Thoracic aorta (tissue), 2 donors: Measurements from ENCODE around the gene DBN1. TPM values are rescaled to one million over a fixed set of nuclear protein-coding genes. Genes with fewer than 3 reads are reported as not detected.

ENCODE experiments used
- ATAC-seq: fragments of 150-250 bp; one replicate; pipeline ENCODE4 v1.8.0; 2017; ENCODE audit warnings: low read depth; ENCODE audit not compliant: insufficient number of reproducible peaks, low FRiP score
- DNase-seq: peaks from one replicate; pipeline ENCODE4 v3.0.0-alpha.2; 2020; ENCODE audit warnings: low spot score
- H3K27ac ChIP-seq, 2 donors: fragments of 200-600 bp; sonication (generic); 1 replicate in 1 of 2; 2 replicates in 1 of 2; pipeline ENCODE4 v1.5.1; 2016; ENCODE audit warnings: mild to moderate bottlenecking in 2 of 2, moderate library complexity in 2 of 2
- H3K27me3 ChIP-seq: fragments of 200-600 bp; sonication (generic); replicated peaks from 2 replicates; pipeline ENCODE4 v1.6.0; 2016; ENCODE audit warnings: mild to moderate bottlenecking; ENCODE audit not compliant: insufficient read depth
- H3K36me3 ChIP-seq: fragments of 200-600 bp; sonication (generic); one replicate; pipeline ENCODE4 v1.5.1; 2016
- H3K4me1 ChIP-seq, 2 donors: fragments of 200-600 bp; sonication (generic); 1 replicate in 1 of 2; 2 replicates in 1 of 2; pipeline versions ENCODE4 v1.5.1 to v1.6.0; 2016; ENCODE audit warnings: low read depth in 2 of 2, mild to moderate bottlenecking in 1 of 2; ENCODE audit not compliant: control insufficient read depth in 1 of 2
- H3K4me3 ChIP-seq: fragments of 200-600 bp; sonication (generic); 2 replicates; pipeline ENCODE4 v1.5.1; 2016; ENCODE audit warnings: mild to moderate bottlenecking
- H3K9me3 ChIP-seq: fragments of 200-600 bp; sonication (generic); 2 replicates; pipeline ENCODE4 v1.5.1; 2016
- CTCF ChIP-seq: fragments of 200-600 bp; sonication (generic); IDR thresholded peaks from one replicate; pipeline ENCODE4 v1.5.1; 2019; ENCODE audit warnings: antibody characterized with exemption
- total RNA-seq, 2 donors: library from RNA; depleted of rRNA; stranded (reverse); fragments of >200 nt; gene quantifications; one replicate each; pipeline versions ENCODE4 v1.1.0 to v1.2.3, GENCODE V29; 2016

The DBN1 gene
- total RNA-seq, 2 donors from 2014 or later: 91.2 to 132 TPM

DNA sequence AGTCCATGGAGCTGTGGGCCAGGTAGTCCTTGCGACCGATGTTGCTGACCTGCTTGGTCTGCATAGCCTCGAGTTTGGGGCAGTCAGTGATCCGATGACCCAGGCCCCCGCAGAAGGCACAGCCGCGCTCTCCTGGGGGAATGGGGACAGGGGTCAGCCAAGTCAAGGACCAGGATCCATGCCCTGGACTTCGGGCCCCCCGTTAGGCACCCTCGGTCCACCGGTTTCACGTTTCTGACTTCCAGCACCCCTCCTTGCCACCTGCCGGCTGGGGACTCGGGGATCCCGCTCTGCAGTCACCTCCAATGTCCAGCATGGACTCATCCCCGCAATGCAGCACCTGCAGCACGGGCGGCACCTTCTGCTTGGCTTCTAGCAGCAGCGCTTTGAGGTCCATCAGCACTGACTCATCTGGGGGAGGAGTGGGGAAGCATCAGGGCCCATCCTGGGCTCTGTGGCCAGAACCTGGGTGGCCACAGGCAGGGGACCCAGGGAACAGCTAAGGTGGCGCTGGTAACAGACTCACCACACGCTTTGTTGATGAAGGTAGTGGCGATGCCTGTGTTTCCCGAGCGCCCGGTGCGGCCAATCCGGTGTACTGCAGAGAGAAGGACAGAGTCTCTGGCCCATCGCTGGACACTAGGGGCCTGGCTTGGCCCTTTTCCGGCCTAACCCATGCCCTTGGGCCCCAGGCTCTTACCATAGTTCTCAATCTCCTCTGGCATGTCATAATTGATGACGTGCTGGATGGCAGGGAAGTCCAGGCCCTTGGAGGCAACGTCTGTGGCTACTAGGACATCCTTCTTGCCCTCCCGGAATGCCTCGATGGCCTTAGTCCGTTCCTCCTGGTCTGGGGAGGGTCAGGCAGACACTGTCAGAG, 38.6 kb upstream of the DBN1 start:
- no peak for DNase-seq
- TF ChIP-seq CTCF: no peak
- H3K4me1 ChIP-seq: peaks cover 10 to 14% of the 10 kb centered on the region in 2 donors
- H3K27ac ChIP-seq: no peak overlapping the region
- peaks cover 42% of the 10 kb centered on the region for H3K36me3 ChIP-seq
- H3K27me3 ChIP-seq: no peaks in the 10 kb centered on the region
- H3K4me3 ChIP-seq: no peak overlapping the region
- no peak for ATAC-seq
- no peaks in the 10 kb centered on the region for H3K9me3 ChIP-seq

- no peak overlapping the region for H3K4me3 ChIP-seq
- no peak for TF ChIP-seq CTCF
- H3K36me3 ChIP-seq: peaks cover 42% of the 10 kb centered on the region
- no peak for DNase-seq
- H3K4me1 ChIP-seq: peaks cover 9 to 13% of the 10 kb centered on the region in 2 donors
- ATAC-seq: no peak
- no peaks in the 10 kb centered on the region for H3K27me3 ChIP-seq
- no peaks in the 10 kb centered on the region for H3K9me3 ChIP-seq
- peak overlapping the region in 1 of 2 donors; percentile 5 for H3K27ac ChIP-seq
Observed at GRCh38 chr5:177511181-177511580, 37.7 kb upstream of the DBN1 start.

GRCh38 chr5:177510567-177511053, 37.2 kb upstream of the DBN1 start:
- TF ChIP-seq CTCF: no peak
- Histone ChIP-seq H3K36me3 (peaks cover 42% of the 10 kb centered on the region), H3K4me3 (no peak overlapping the region), H3K4me1 (peaks cover 4 to 7% of the 10 kb centered on the region in 2 donors), H3K27me3 (no peaks in the 10 kb centered on the region), H3K27ac (peak overlapping the region in 1 of 2 donors; percentile 44), H3K9me3 (no peaks in the 10 kb centered on the region)
- no peak for DNase-seq
- ATAC-seq: no peak

GRCh38 chr5:177509991-177510566, 36.6 kb upstream of the DBN1 start:
- Histone ChIP-seq H3K36me3 (peaks cover 36% of the 10 kb centered on the region), H3K4me3 (peak overlapping the region; percentile 66), H3K9me3 (no peaks in the 10 kb centered on the region), H3K27me3 (no peaks in the 10 kb centered on the region), H3K4me1 (peaks cover 0 to 2% of the 10 kb centered on the region in 2 donors), H3K27ac (peak overlapping the region in 1 of 2 donors; percentile 44)
- no peak for TF ChIP-seq CTCF
- ATAC-seq (no peak), DNase-seq (no peak)

DNA sequence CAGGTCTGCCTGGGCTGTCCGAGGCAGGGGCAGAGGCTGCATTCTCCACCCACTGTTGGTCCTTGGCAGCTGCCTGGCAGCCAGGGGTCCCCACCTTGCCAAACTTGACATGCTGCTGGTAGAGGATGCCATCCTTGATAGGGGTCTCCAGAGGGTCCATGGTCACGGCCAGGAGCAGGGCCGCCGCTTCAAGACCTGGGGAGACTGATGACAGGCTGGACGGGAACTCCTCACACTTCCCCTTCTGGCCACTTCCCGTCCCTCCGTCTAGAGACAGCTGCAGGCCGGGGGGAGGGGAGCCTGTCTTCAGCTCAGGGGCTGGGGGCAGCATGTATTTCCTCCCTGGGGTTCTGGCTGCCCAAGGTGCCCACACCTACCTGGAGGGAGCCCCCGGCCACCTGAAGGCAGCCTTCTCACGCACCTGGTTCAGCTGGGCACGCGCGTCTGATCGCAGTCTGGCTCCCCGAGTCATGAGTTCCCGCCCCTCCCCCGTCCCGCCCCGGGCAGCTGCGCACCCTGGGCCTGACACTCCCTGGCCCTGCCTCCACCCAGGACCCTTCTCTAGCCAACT, 36.0 kb upstream of the DBN1 start, which contains the start of gene DOK3:
Gene DOK3 (minus strand): TSS at position 446 of the 571 bp plus-strand sequence. CDS start 286 bp downstream, at position 160.
- Histone ChIP-seq H3K36me3 (peaks cover 30% of the 10 kb centered on the region), H3K4me3 (peak within 1 kb of the TSS; percentile 66), H3K9me3 (no peaks in the 10 kb centered on the region), H3K27me3 (no peaks in the 10 kb centered on the region), H3K27ac (peak within 1 kb of the TSS; percentile 44 to 56), H3K4me1 (no peaks in the 10 kb centered on the region)
- no peak for TF ChIP-seq CTCF
- no peak for DNase-seq
- no peak for ATAC-seq
